ENCODE results near the gene APBA3. TPM values are rescaled to one million over a fixed set of nuclear protein-coding genes. Genes with fewer than 3 reads are reported as not detected.

Gene APBA3
- total RNA-seq, 4 donors from 2014 or later = 12.9 to 26.5 (median 22.7) TPM

DNA sequence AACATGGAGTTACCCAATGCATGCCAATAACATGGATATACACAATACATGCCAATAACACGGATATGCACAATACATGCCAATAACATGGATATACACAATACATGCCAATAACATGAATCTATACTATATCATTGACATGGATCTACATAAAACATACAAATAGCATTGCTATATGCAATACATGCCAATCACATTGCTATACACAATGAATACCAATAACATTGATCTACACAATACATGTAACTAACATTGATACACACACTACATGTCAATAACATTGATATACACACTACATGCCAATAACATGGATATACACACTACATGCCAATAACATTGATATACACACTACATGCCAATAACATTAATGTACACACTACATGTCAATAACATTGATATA, 60.3 kb downstream of the APBA3 start:
- TF ChIP-seq POLR2A (IDR thresholded peaks at IDR 0.05) = no peak
- TF ChIP-seq, protein P1, sequence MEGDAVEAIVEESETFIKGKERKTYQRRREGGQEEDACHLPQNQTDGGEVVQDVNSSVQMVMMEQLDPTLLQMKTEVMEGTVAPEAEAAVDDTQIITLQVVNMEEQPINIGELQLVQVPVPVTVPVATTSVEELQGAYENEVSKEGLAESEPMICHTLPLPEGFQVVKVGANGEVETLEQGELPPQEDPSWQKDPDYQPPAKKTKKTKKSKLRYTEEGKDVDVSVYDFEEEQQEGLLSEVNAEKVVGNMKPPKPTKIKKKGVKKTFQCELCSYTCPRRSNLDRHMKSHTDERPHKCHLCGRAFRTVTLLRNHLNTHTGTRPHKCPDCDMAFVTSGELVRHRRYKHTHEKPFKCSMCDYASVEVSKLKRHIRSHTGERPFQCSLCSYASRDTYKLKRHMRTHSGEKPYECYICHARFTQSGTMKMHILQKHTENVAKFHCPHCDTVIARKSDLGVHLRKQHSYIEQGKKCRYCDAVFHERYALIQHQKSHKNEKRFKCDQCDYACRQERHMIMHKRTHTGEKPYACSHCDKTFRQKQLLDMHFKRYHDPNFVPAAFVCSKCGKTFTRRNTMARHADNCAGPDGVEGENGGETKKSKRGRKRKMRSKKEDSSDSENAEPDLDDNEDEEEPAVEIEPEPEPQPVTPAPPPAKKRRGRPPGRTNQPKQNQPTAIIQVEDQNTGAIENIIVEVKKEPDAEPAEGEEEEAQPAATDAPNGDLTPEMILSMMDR (IDR thresholded peaks at IDR 0.05) = no peak
- peaks cover 17 to 45% (median 18%) of the 10 kb centered on the region in 3 donors for H3K4me1 ChIP-seq
- H3K27me3 ChIP-seq = no peaks in the 10 kb centered on the region
- no peak overlapping the region for H3K4me3 ChIP-seq
- intact Hi-C loops (cut with DNase I) = loop anchor here (5.0 to 10.0 kb wide), 2 partner anchors 34 to 156 kb away; no protein-coding TSS in a partner anchor
- no peaks in the 10 kb centered on the region for H3K9me3 ChIP-seq
- no peak overlapping the region for H3K27ac ChIP-seq
- WGBS, 2 donors = 11 to 13% methylated on average over 1 of the region's 1 CpG
- no peak for DNase-seq
- H3K36me3 ChIP-seq = peaks cover 0 to under 1% (median 0%) of the 10 kb centered on the region in 3 donors

Small RNAs within 50 kb of the gene (small RNA-seq; reads per million reads assigned to genes)
- 0 reads per million in 4 donors for gene AC005777.1

Other genes with a start within 250 kb of the APBA3 start
- gene TEKTIP1, start 222.5 kb downstream of the APBA3 start, total RNA-seq = under 1 TPM in 1 of 4 donors, not detected in 3; 0.95 TPM
- 10 to 100 TPM; 22.5 to 50.4 (median 37.3) TPM for gene MFSD12, start 204.1 kb downstream of the APBA3 start, total RNA-seq
- 10 to 100 TPM; 56.1 to 77.6 (median 76.9) TPM for gene HMG20B, start 188.7 kb downstream of the APBA3 start, total RNA-seq
- under 1 TPM; 0.18 to 0.76 (median 0.22) TPM for gene GIPC3, start 176.2 kb downstream of the APBA3 start, total RNA-seq
- gene TBXA2R, start 154.8 kb downstream of the APBA3 start, total RNA-seq = 1 to 10 TPM in 1 of 4 donors, under 1 TPM in 3; 0.23 to 1.3 (median 0.45) TPM
- 10 to 100 TPM; 15.9 to 26.7 (median 21.3) TPM for gene CACTIN, start 134.9 kb downstream of the APBA3 start, total RNA-seq
- 10 to 100 TPM; 12.0 to 25.3 (median 15.2) TPM for gene PIP5K1C, start 61.2 kb downstream of the APBA3 start, total RNA-seq
- gene TJP3, start 53.3 kb downstream of the APBA3 start, total RNA-seq = 10 to 100 TPM; 23.7 to 71.1 (median 28.0) TPM
- 10 to 100 TPM; 50.2 to 79.9 (median 60.9) TPM for gene MRPL54, start 990 bp upstream of the APBA3 start, total RNA-seq
- not detected for gene RAX2, start 10.5 kb upstream of the APBA3 start, total RNA-seq
- 1 to 10 TPM in 3 of 4 donors, not detected in 1; 1.1 to 4.4 (median 2.1) TPM for gene MATK, start 24.7 kb upstream of the APBA3 start, total RNA-seq
- gene ZFR2, start 107.3 kb upstream of the APBA3 start, total RNA-seq = not detected
- not detected for gene ATCAY, start 119.0 kb upstream of the APBA3 start, total RNA-seq
- gene NMRK2, start 171.4 kb upstream of the APBA3 start, total RNA-seq = not detected
- 10 to 100 TPM; 38.2 to 60.4 (median 45.9) TPM for gene DAPK3, start 209.4 kb upstream of the APBA3 start, total RNA-seq
- gene EEF2, start 223.8 kb upstream of the APBA3 start, total RNA-seq = 1,000 to 10,000 TPM; 1,210 to 2,054 (median 1,565) TPM
- gene PIAS4, start 246.0 kb upstream of the APBA3 start, total RNA-seq = 10 to 100 TPM; 11.4 to 15.1 (median 13.0) TPM